HepG2 (cell line): ENCODE results near the gene MST1. TPM values are rescaled to one million over a fixed set of nuclear protein-coding genes. Genes with fewer than 3 reads are reported as not detected.

Experiments used
- EZH2 ChIP-seq: conservative IDR thresholded peaks from 2 replicates; pipeline ENCODE4 v1.6.1; 2012; ENCODE audit warnings: mild to moderate bottlenecking, low read depth, low read length, moderate library complexity
- MLLT10 ChIP-seq: sonication (generic); formaldehyde crosslinking; IDR thresholded peaks from 2 replicates; pipeline ENCODE4 v1.4.0; 2020; ENCODE audit warnings: missing genetic modification reagents
- PHF5A ChIP-seq: IDR thresholded peaks from one replicate; pipeline ENCODE4 v1.6.1; 2018; ENCODE audit warnings: low read depth, missing genetic modification reagents; ENCODE audit not compliant: unreplicated experiment
- STAG1 ChIP-seq: sonication (generic); formaldehyde crosslinking; IDR thresholded peaks from 2 replicates; pipeline ENCODE4 v1.4.0; 2020; ENCODE audit warnings: missing genetic modification reagents
- TBL1XR1 ChIP-seq: fragments of 150-350 bp; IDR thresholded peaks from 2 replicates; pipeline ENCODE4 v1.6.1; 2014; ENCODE audit warnings: borderline replicate concordance, low read length; ENCODE audit not compliant: partially characterized antibody
- ZBTB26 ChIP-seq: IDR thresholded peaks from 2 replicates; pipeline ENCODE4 v1.6.1; 2016; ENCODE audit warnings: missing compliant biosample characterization, missing genetic modification reagents, borderline replicate concordance
- ZNF124 ChIP-seq: sonication (generic); formaldehyde crosslinking; IDR thresholded peaks from 2 replicates; pipeline ENCODE4 v1.4.0; 2020; ENCODE audit warnings: missing genetic modification reagents
- ZNF615 ChIP-seq: sonication (generic); formaldehyde crosslinking; IDR thresholded peaks from 2 replicates; pipeline ENCODE4 v1.5.0; 2020; ENCODE audit warnings: mild to moderate bottlenecking, missing genetic modification reagents, borderline replicate concordance
- ZNF761 ChIP-seq: sonication (generic); formaldehyde crosslinking; conservative IDR thresholded peaks from 2 replicates; pipeline ENCODE4 v1.4.0; 2020; ENCODE audit warnings: mild to moderate bottlenecking, missing genetic modification reagents
- ZNF850 ChIP-seq: sonication (generic); formaldehyde crosslinking; conservative IDR thresholded peaks from 2 replicates; pipeline ENCODE4 v1.9.0; 2021; ENCODE audit warnings: mild to moderate bottlenecking, missing genetic modification reagents
- polyA plus RNA-seq, 8 experiments: library from polyadenylated mRNA; depleted of rRNA in 3 of 8; stranded (reverse) in 7 of 8; unstranded in 1 of 8; fragments of >200 nt; fragmentation: Illumina TruSeq in 4 of 8; extraction: Trizol in 4 of 8; gene quantifications; 2 replicates each; pipeline versions ENCODE4 v1.2.1 to v1.2.3, GENCODE V29; 2011 to 2016; ENCODE audit warnings: low read depth in 4 of 8, missing spikeins in 1 of 8, mixed read lengths in 1 of 8; ENCODE audit not compliant: insufficient read depth in 1 of 8
- total RNA-seq, 5 experiments: library from RNA; depleted of rRNA; stranded (reverse); fragments of >200 nt; fragmentation: Illumina TruSeq; extraction: Trizol; gene quantifications; 2 replicates each; pipeline ENCODE4 v1.2.3, GENCODE V29; 2016; ENCODE audit warnings: low read depth in 1 of 5
- TF ChIP-seq, protein P1 (sequence below), 2 experiments: IDR thresholded peaks; 2 replicates each; pipeline ENCODE4 v1.6.1; 2011 to 2012; ENCODE audit warnings: low read length in 2 of 2, borderline replicate concordance in 1 of 2, low read depth in 1 of 2, mild to moderate bottlenecking in 1 of 2, moderate library complexity in 1 of 2
- TF ChIP-seq, protein P2 (sequence below): sonication (generic); formaldehyde crosslinking; conservative IDR thresholded peaks from 2 replicates; pipeline ENCODE4 v1.8.1; 2023; ENCODE audit warnings: missing genetic modification reagents
- TF ChIP-seq, protein P3 (sequence below): sonication (generic); formaldehyde crosslinking; IDR thresholded peaks from 2 replicates; pipeline ENCODE4 v1.8.0; 2022; ENCODE audit warnings: mild to moderate bottlenecking, missing genetic modification reagents, moderate library complexity
- TF ChIP-seq, protein P4 (sequence below): sonication (generic); formaldehyde crosslinking; conservative IDR thresholded peaks from 2 replicates; pipeline ENCODE4 v1.5.0; 2020; ENCODE audit warnings: missing genetic modification reagents

Gene MST1
- total and polyA plus RNA-seq, 2 of the 13 experiments (the other 11 are each of a cell fraction or from before 2014, with no cell fraction given) = 189 to 452 TPM

- TF ChIP-seq, protein P1, sequence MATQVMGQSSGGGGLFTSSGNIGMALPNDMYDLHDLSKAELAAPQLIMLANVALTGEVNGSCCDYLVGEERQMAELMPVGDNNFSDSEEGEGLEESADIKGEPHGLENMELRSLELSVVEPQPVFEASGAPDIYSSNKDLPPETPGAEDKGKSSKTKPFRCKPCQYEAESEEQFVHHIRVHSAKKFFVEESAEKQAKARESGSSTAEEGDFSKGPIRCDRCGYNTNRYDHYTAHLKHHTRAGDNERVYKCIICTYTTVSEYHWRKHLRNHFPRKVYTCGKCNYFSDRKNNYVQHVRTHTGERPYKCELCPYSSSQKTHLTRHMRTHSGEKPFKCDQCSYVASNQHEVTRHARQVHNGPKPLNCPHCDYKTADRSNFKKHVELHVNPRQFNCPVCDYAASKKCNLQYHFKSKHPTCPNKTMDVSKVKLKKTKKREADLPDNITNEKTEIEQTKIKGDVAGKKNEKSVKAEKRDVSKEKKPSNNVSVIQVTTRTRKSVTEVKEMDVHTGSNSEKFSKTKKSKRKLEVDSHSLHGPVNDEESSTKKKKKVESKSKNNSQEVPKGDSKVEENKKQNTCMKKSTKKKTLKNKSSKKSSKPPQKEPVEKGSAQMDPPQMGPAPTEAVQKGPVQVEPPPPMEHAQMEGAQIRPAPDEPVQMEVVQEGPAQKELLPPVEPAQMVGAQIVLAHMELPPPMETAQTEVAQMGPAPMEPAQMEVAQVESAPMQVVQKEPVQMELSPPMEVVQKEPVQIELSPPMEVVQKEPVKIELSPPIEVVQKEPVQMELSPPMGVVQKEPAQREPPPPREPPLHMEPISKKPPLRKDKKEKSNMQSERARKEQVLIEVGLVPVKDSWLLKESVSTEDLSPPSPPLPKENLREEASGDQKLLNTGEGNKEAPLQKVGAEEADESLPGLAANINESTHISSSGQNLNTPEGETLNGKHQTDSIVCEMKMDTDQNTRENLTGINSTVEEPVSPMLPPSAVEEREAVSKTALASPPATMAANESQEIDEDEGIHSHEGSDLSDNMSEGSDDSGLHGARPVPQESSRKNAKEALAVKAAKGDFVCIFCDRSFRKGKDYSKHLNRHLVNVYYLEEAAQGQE (IDR thresholded peaks at IDR 0.05; ENCODE audit: borderline replicate concordance in 1 of 2, low read depth in 1 of 2, low read length in 2 of 2) = no peak
- no peak for TF ChIP-seq ZNF850
- no peak for TF ChIP-seq EZH2
- TF ChIP-seq, protein P2, sequence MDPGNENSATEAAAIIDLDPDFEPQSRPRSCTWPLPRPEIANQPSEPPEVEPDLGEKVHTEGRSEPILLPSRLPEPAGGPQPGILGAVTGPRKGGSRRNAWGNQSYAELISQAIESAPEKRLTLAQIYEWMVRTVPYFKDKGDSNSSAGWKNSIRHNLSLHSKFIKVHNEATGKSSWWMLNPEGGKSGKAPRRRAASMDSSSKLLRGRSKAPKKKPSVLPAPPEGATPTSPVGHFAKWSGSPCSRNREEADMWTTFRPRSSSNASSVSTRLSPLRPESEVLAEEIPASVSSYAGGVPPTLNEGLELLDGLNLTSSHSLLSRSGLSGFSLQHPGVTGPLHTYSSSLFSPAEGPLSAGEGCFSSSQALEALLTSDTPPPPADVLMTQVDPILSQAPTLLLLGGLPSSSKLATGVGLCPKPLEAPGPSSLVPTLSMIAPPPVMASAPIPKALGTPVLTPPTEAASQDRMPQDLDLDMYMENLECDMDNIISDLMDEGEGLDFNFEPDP (CRISPR knock-in tag) = no peak
- TF ChIP-seq TBL1XR1 = no peak
- no peak for TF ChIP-seq STAG1 (CRISPR knock-in tag)
- TF ChIP-seq ZBTB26 (CRISPR knock-in tag) = 0 out of 2 replicates have a peak, but pooled peaks have one; percentile 8
- TF ChIP-seq, protein P3, sequence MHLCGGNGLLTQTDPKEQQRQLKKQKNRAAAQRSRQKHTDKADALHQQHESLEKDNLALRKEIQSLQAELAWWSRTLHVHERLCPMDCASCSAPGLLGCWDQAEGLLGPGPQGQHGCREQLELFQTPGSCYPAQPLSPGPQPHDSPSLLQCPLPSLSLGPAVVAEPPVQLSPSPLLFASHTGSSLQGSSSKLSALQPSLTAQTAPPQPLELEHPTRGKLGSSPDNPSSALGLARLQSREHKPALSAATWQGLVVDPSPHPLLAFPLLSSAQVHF (CRISPR knock-in tag) = peak; percentile 95
- TF ChIP-seq MLLT10 (CRISPR knock-in tag) = no peak
- peak; percentile 22 for TF ChIP-seq PHF5A (CRISPR knock-in tag)
- TF ChIP-seq, protein P4, sequence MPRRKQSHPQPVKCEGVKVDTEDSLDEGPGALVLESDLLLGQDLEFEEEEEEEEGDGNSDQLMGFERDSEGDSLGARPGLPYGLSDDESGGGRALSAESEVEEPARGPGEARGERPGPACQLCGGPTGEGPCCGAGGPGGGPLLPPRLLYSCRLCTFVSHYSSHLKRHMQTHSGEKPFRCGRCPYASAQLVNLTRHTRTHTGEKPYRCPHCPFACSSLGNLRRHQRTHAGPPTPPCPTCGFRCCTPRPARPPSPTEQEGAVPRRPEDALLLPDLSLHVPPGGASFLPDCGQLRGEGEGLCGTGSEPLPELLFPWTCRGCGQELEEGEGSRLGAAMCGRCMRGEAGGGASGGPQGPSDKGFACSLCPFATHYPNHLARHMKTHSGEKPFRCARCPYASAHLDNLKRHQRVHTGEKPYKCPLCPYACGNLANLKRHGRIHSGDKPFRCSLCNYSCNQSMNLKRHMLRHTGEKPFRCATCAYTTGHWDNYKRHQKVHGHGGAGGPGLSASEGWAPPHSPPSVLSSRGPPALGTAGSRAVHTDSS (CRISPR knock-in tag) = no peak
- no peak for TF ChIP-seq ZNF615 (CRISPR knock-in tag)
- peak; percentile 40; the same call in 1 of the 2 replicates for TF ChIP-seq ZNF124 (CRISPR knock-in tag)
- peak; percentile 89 for TF ChIP-seq ZNF761 (CRISPR knock-in tag)
Measured at GRCh38 chr3:49723628-49724551, 34.6 kb upstream of the MST1 start, which contains the start of gene GMPPB (continued).
